Body of pancreas (tissue), 4 donors: Measurements from ENCODE around the gene TSPAN15. TPM values are rescaled to one million over a fixed set of nuclear protein-coding genes. Genes with fewer than 3 reads are reported as not detected.

Source experiments
- ATAC-seq: fragments of 150-250 bp; one replicate; pipeline ENCODE4 v1.9.1; 2016
- DNase-seq, 4 donors: peaks; one replicate each; pipeline ENCODE4 v3.0.0-alpha.2; 2019
- H3K27ac ChIP-seq, 4 donors: fragments of 200-600 bp; sonication (generic); 1 replicate in 3 of 4; 2 replicates in 1 of 4; pipeline versions ENCODE4 v1.5.1 to v1.6.1; 2016 to 2019; ENCODE audit warnings: mild to moderate bottlenecking in 1 of 4, mixed read lengths in 1 of 4, moderate library complexity in 1 of 4
- H3K27me3 ChIP-seq, 2 donors: fragments of 200-600 bp; sonication (generic); one replicate each; pipeline ENCODE4 v1.6.0; 2016; ENCODE audit warnings: mild to moderate bottlenecking in 1 of 2
- H3K36me3 ChIP-seq, 2 donors: fragments of 200-600 bp; sonication (generic); replicated peaks in 1 of 2; 2 replicates each; pipeline ENCODE4 v1.5.1; 2016; ENCODE audit warnings: low read depth in 2 of 2; ENCODE audit not compliant: insufficient read depth in 1 of 2
- H3K4me1 ChIP-seq: fragments of 200-600 bp; sonication (generic); one replicate; pipeline ENCODE4 v1.6.0; 2016
- H3K4me3 ChIP-seq, 2 donors: fragments of 200-600 bp; sonication (generic); 1 replicate in 1 of 2; 2 replicates in 1 of 2; pipeline ENCODE4 v1.5.1; 2016 to 2019
- H3K9me3 ChIP-seq, 3 donors: fragments of 200-600 bp; sonication (generic); 1 replicate in 2 of 3; 2 replicates in 1 of 3; pipeline ENCODE4 v1.5.1; 2016
- CTCF ChIP-seq, 7 experiments: fragments of 450-650 bp in 4 of 7; fragments of 200-600 bp in 3 of 7; sonication (generic) in 3 of 7; IDR thresholded peaks; one replicate each; pipeline ENCODE4 v1.5.1; 2016 to 2019; ENCODE audit warnings: antibody characterized with exemption in 7 of 7
- POLR2A ChIP-seq, 3 donors: fragments of 450-650 bp; IDR thresholded peaks; one replicate each; pipeline ENCODE4 v1.6.1; 2016; ENCODE audit warnings: antibody characterized with exemption in 3 of 3, mild to moderate bottlenecking in 2 of 3
- WGBS, 2 donors: methylation state at CpG; one replicate each; pipeline ENCODE4 v1.1.5; 2017; 5-methylcytosine and 5-hydroxymethylcytosine counted together
- intact Hi-C: fragments of 100-400 bp; cut with DNase I; formaldehyde crosslinking; loops from one replicate; pipeline ENCODE4 v1.15.1; 2023
- total RNA-seq, 2 donors: library from RNA; depleted of rRNA; stranded (reverse); fragments of >200 nt; gene quantifications; one replicate each; pipeline ENCODE4 v1.1.0, GENCODE V29; 2016

TSPAN15 gene
- total RNA-seq, 2 donors from 2014 or later = 20.0 to 32.0 TPM

- H3K4me3 ChIP-seq = no peak overlapping the region
- H3K36me3 ChIP-seq = peaks cover 0 to 1% of the 10 kb centered on the region in 2 donors
- DNase-seq (no peak), ATAC-seq (no peak)
- intact Hi-C loops = loop anchor here (10.0 kb wide), 1 partner anchor 230 kb away; the partner anchor contains the start of gene FAM241B
- no peaks in the 10 kb centered on the region for H3K9me3 ChIP-seq
- no peaks in the 10 kb centered on the region for H3K27me3 ChIP-seq
- WGBS, 2 donors = 61 to 75% methylated on average over 4 of the region's 4 CpGs
- peaks cover 13% of the 10 kb centered on the region for H3K4me1 ChIP-seq
- H3K27ac ChIP-seq = no peak overlapping the region
- no peak for TF ChIP-seq CTCF (IDR thresholded peaks at IDR 0.05)
- TF ChIP-seq POLR2A (IDR thresholded peaks at IDR 0.05) = no peak
These were observed 46.0 kb upstream of the TSPAN15 start for GRCh38 chr10:69405221-69405620.

- peaks cover 13% of the 10 kb centered on the region for H3K4me1 ChIP-seq
- no peaks in the 10 kb centered on the region for H3K9me3 ChIP-seq
- H3K4me3 ChIP-seq = no peak overlapping the region
- 37 to 80% methylated on average over 5 of the region's 5 CpGs for WGBS, 2 donors
- peaks cover 0 to 1% of the 10 kb centered on the region in 2 donors for H3K36me3 ChIP-seq
- intact Hi-C loops = loop anchor here (10.0 kb wide), 1 partner anchor 228 kb away; the partner anchor contains the start of gene FAM241B
- TF ChIP-seq CTCF (IDR thresholded peaks at IDR 0.05) (no peak), POLR2A (IDR thresholded peaks at IDR 0.05) (no peak)
- H3K27me3 ChIP-seq = no peaks in the 10 kb centered on the region
- no peak for ATAC-seq
- H3K27ac ChIP-seq = peak overlapping the region in 1 of 4 donors; percentile 11
- peak in 1 of 4 donors; percentile 27 for DNase-seq
These were observed 44.9 kb upstream of the TSPAN15 start for GRCh38 chr10:69406302-69406811.

GRCh38 chr10:69406816-69407580 lies 44.3 kb upstream of the TSPAN15 start:
- Histone ChIP-seq H3K9me3 (no peaks in the 10 kb centered on the region), H3K36me3 (no peaks in the 10 kb centered on the region), H3K4me3 (no peak overlapping the region), H3K27me3 (no peaks in the 10 kb centered on the region), H3K4me1 (peaks cover 13% of the 10 kb centered on the region), H3K27ac (peak overlapping the region in 1 of 4 donors; percentile 11)
- ATAC-seq (no peak), DNase-seq (no peak)
- TF ChIP-seq CTCF (IDR thresholded peaks at IDR 0.05) = no peak
- no peak for TF ChIP-seq POLR2A (IDR thresholded peaks at IDR 0.05)
- WGBS, 2 donors = 77 to 79% methylated on average over 5 to 6 of the region's 6 CpGs
- intact Hi-C loops = loop anchor here (10.0 kb wide), 1 partner anchor 228 kb away; the partner anchor contains the start of gene FAM241B

GRCh38 chr10:69407621-69408301 lies 43.5 kb upstream of the TSPAN15 start:
- no peaks in the 10 kb centered on the region for H3K9me3 ChIP-seq
- H3K27ac ChIP-seq = peak overlapping the region in 2 of 4 donors; percentile 61 to 77
- DNase-seq = peak in 1 of 4 donors; percentile 31
- WGBS, 2 donors = 71 to 80% methylated on average over 9 to 14 of the region's 14 CpGs
- no peak overlapping the region for H3K4me3 ChIP-seq
- H3K27me3 ChIP-seq = no peaks in the 10 kb centered on the region
- no peak for TF ChIP-seq POLR2A (IDR thresholded peaks at IDR 0.05)
- TF ChIP-seq CTCF (IDR thresholded peaks at IDR 0.05) = peak in 1 of 7 experiments; percentile 18
- intact Hi-C loops = loop anchor here (10.0 kb wide), 1 partner anchor 227 kb away; the partner anchor contains the start of gene FAM241B
- H3K4me1 ChIP-seq = peaks cover 13% of the 10 kb centered on the region
- ATAC-seq = no peak
- H3K36me3 ChIP-seq = no peaks in the 10 kb centered on the region
